HL-60/S4 treated with phorbol 12-myristate 13-acetate at 8.2 ng/mL for 4 days and 3 days (cell line): ENCODE measurements around the gene FAM83F.

ENCODE experiments used
- in situ Hi-C: fragments of 300-500 bp; cut with MboI; formaldehyde crosslinking; loops from 2 replicates; pipeline ENCODE4 v1.15.0; 2022; ENCODE audit warnings: low sequenced_read_pairs

The FAM83F gene

GRCh38 chr22:40031766-40032470 lies 37.2 kb downstream of the FAM83F start:
- in situ Hi-C loops, result loop anchor here (5.0 to 25.0 kb wide), 2 partner anchors 490 to 870 kb away; partner anchors contain the start of gene CBX7

GRCh38 chr22:40033586-40034380 lies 39.0 kb downstream of the FAM83F start:
- in situ Hi-C loops, result loop anchor here (5.0 to 25.0 kb wide), 2 partner anchors 491 to 871 kb away; partner anchors contain the start of gene CBX7

- in situ Hi-C loops, result loop anchor here (25.0 kb wide), 1 partner anchor 873 kb away; the partner anchor contains the start of gene CBX7
These were observed 40.6 kb downstream of the FAM83F start for GRCh38 chr22:40035351-40035750.

GRCh38 chr22:40036126-40036525 lies 41.4 kb downstream of the FAM83F start:
- in situ Hi-C loops, result loop anchor here (25.0 kb wide), 1 partner anchor 874 kb away; the partner anchor contains the start of gene CBX7

GRCh38 chr22:40036591-40037225 lies 42.0 kb downstream of the FAM83F start:
- in situ Hi-C loops, result loop anchor here (25.0 kb wide), 1 partner anchor 874 kb away; the partner anchor contains the start of gene CBX7

- in situ Hi-C loops, result loop anchor here (25.0 kb wide), 1 partner anchor 875 kb away; the partner anchor contains the start of gene CBX7
These were observed 42.6 kb downstream of the FAM83F start for GRCh38 chr22:40037320-40037719.

GRCh38 chr22:40039482-40040115 lies 44.8 kb downstream of the FAM83F start:
- in situ Hi-C loops, result loop anchor here (25.0 kb wide), 1 partner anchor 877 kb away; the partner anchor contains the start of gene CBX7

GRCh38 chr22:40040927-40041326 lies 46.2 kb downstream of the FAM83F start:
- in situ Hi-C loops, result loop anchor here (25.0 kb wide), 1 partner anchor 879 kb away; the partner anchor contains the start of gene CBX7

GRCh38 chr22:40041366-40042137 lies 46.8 kb downstream of the FAM83F start:
- in situ Hi-C loops, result loop anchor here (25.0 kb wide), 1 partner anchor 879 kb away; the partner anchor contains the start of gene CBX7

GRCh38 chr22:40042312-40042711 lies 47.6 kb downstream of the FAM83F start:
- in situ Hi-C loops, result loop anchor here (25.0 kb wide), 1 partner anchor 880 kb away; the partner anchor contains the start of gene CBX7

- in situ Hi-C loops, result loop anchor here (25.0 kb wide), 1 partner anchor 881 kb away; the partner anchor contains the start of gene CBX7
These were observed 48.3 kb downstream of the FAM83F start for GRCh38 chr22:40043081-40043480.

- in situ Hi-C loops, result loop anchor here (25.0 kb wide), 1 partner anchor 881 kb away; the partner anchor contains the start of gene CBX7
These were observed 49.0 kb downstream of the FAM83F start for GRCh38 chr22:40043793-40044101.

- in situ Hi-C loops, result loop anchor here (25.0 kb wide), 1 partner anchor 882 kb away; the partner anchor contains the start of gene CBX7
These were observed 49.5 kb downstream of the FAM83F start for GRCh38 chr22:40044102-40044869.

GRCh38 chr22:40044870-40045834 lies 50.4 kb downstream of the FAM83F start:
- in situ Hi-C loops, result loop anchor here (25.0 kb wide), 1 partner anchor 883 kb away; the partner anchor contains the start of gene CBX7

GRCh38 chr22:40046126-40046525 lies 51.4 kb downstream of the FAM83F start:
- in situ Hi-C loops, result loop anchor here (25.0 kb wide), 1 partner anchor 884 kb away; the partner anchor contains the start of gene CBX7

GRCh38 chr22:40050258-40050657 lies 55.5 kb downstream of the FAM83F start:
- in situ Hi-C loops, result no loop called here

- in situ Hi-C loops, result no loop called here
These were observed 56.6 kb downstream of the FAM83F start for GRCh38 chr22:40051322-40051721.
